Smooth muscle cell (in vitro differentiated cells): ENCODE results near the gene HOXA1. TPM values are rescaled to one million over a fixed set of nuclear protein-coding genes. Genes with fewer than 3 reads are reported as not detected.

Experiments used
- DNase-seq: peaks from one replicate; lab custom pipeline; 2025; ENCODE audit not compliant: unreplicated experiment; lab: John Stamatoyannopoulos, UW
- H2AFZ ChIP-seq: fragments of 200-600 bp; sonication (generic); 2 replicates; pipeline ENCODE4 v1.6.0; 2016; ENCODE audit warnings: antibody characterized with exemption, low read depth, mild to moderate bottlenecking
- H3F3A ChIP-seq: fragments of 200-600 bp; sonication (generic); 2 replicates; pipeline ENCODE4 v1.6.0; 2017; ENCODE audit warnings: antibody characterized with exemption, low read depth
- H3K27ac ChIP-seq: fragments of 200-600 bp; sonication (generic); 2 replicates; pipeline ENCODE4 v1.5.1; 2016; ENCODE audit warnings: low read depth, mild to moderate bottlenecking
- H3K27me3 ChIP-seq: fragments of 200-600 bp; sonication (generic); 2 replicates; pipeline ENCODE4 v1.6.1; 2016; ENCODE audit warnings: low read depth, mild to moderate bottlenecking
- H3K36me3 ChIP-seq: fragments of 200-600 bp; sonication (generic); 2 replicates; pipeline ENCODE4 v1.5.1; 2016; ENCODE audit warnings: low read depth
- H3K4me1 ChIP-seq: fragments of 200-600 bp; sonication (generic); 2 replicates; pipeline ENCODE4 v1.5.1; 2016; ENCODE audit warnings: low read depth
- H3K4me2 ChIP-seq: fragments of 200-600 bp; sonication (generic); 2 replicates; pipeline ENCODE4 v1.6.0; 2016; ENCODE audit warnings: mild to moderate bottlenecking
- H3K4me3 ChIP-seq: fragments of 200-600 bp; sonication (generic); 2 replicates; pipeline ENCODE4 v1.5.1; 2016; ENCODE audit warnings: mild to moderate bottlenecking
- H3K79me2 ChIP-seq: fragments of 200-600 bp; sonication (generic); 2 replicates; pipeline ENCODE4 v1.6.0; 2016; ENCODE audit warnings: low read depth, mild to moderate bottlenecking
- H3K9ac ChIP-seq: fragments of 200-600 bp; sonication (generic); 2 replicates; pipeline ENCODE4 v1.6.0; 2016; ENCODE audit warnings: low read depth
- H3K9me3 ChIP-seq: fragments of 200-600 bp; sonication (generic); replicated peaks from 2 replicates; pipeline ENCODE4 v1.5.1; 2016; ENCODE audit warnings: low read depth
- H4K20me1 ChIP-seq: fragments of 200-600 bp; sonication (generic); 2 replicates; pipeline ENCODE4 v1.6.0; 2016; ENCODE audit warnings: low read depth
- CTCF ChIP-seq: fragments of 200-600 bp; sonication (generic); IDR thresholded peaks from 2 replicates; pipeline ENCODE4 v1.5.1; 2017; ENCODE audit warnings: borderline replicate concordance, mild to moderate bottlenecking, antibody characterized with exemption; ENCODE audit not compliant: insufficient read depth, poor library complexity, severe bottlenecking
- WGBS: methylation state at CpG from one replicate; pipeline ENCODE4 v1.1.7; 2016; ENCODE audit warnings: low lambda C conversion rate; 5-methylcytosine and 5-hydroxymethylcytosine counted together
- polyA plus RNA-seq: library from polyadenylated mRNA; unstranded; fragments of >200 nt; fragmentation: Nextera tagmentation; extraction: Ambion mirVana; gene quantifications from 2 replicates; pipeline ENCODE4 v1.2.1, GENCODE V29; 2016
- total RNA-seq: library from RNA; depleted of rRNA; stranded (reverse); fragments of >200 nt; gene quantifications from 2 replicates; pipeline ENCODE4 v1.2.3, GENCODE V29; 2014

Gene HOXA1
- total and polyA plus RNA-seq, 2 experiments from 2014 or later, result 0.40 TPM; not detected in 1

- Histone ChIP-seq H3K4me3 (no peak overlapping the region), H3K4me2 (peak overlapping the region; percentile 75), H3K9me3 (no peaks in the 10 kb centered on the region), H3F3A (no peaks in the 10 kb centered on the region), H3K27me3 (peaks cover 100% of the 10 kb centered on the region), H4K20me1 (peaks cover 12% of the 10 kb centered on the region), H2AFZ (no peak overlapping the region), H3K9ac (no peak overlapping the region), H3K27ac (no peak overlapping the region), H3K36me3 (no peaks in the 10 kb centered on the region), H3K4me1 (peaks cover 11% of the 10 kb centered on the region), H3K79me2 (no peaks in the 10 kb centered on the region)
- no peak for DNase-seq
- WGBS, result 12% methylated on average over 31 of the region's 47 CpGs
- TF ChIP-seq CTCF, result no peak
These were observed 11.9 kb upstream of the HOXA1 start for GRCh38 chr7:27107391-27108381.

- H3K4me1 ChIP-seq, result peaks cover 11% of the 10 kb centered on the region
- H4K20me1 ChIP-seq, result peaks cover 12% of the 10 kb centered on the region
- H2AFZ ChIP-seq, result no peak overlapping the region
- no peak overlapping the region for H3K9ac ChIP-seq
- no peak overlapping the region for H3K27ac ChIP-seq
- no peaks in the 10 kb centered on the region for H3F3A ChIP-seq
- 6% methylated on average over 14 of the region's 14 CpGs for WGBS
- H3K9me3 ChIP-seq, result no peaks in the 10 kb centered on the region
- no peaks in the 10 kb centered on the region for H3K36me3 ChIP-seq
- no peak for TF ChIP-seq CTCF
- DNase-seq, result no peak
- peak overlapping the region; percentile 64 for H3K4me2 ChIP-seq
- no peak overlapping the region for H3K4me3 ChIP-seq
- H3K79me2 ChIP-seq, result no peaks in the 10 kb centered on the region
- peaks cover 100% of the 10 kb centered on the region for H3K27me3 ChIP-seq
These were observed 11.1 kb upstream of the HOXA1 start for GRCh38 chr7:27106901-27107240.

GRCh38 chr7:27106181-27106900 lies 10.5 kb upstream of the HOXA1 start:
- Histone ChIP-seq H3K36me3 (no peaks in the 10 kb centered on the region), H3F3A (no peaks in the 10 kb centered on the region), H3K4me1 (peaks cover 12% of the 10 kb centered on the region), H3K4me3 (no peak overlapping the region), H3K27ac (no peak overlapping the region), H3K9me3 (no peaks in the 10 kb centered on the region), H3K79me2 (no peaks in the 10 kb centered on the region), H4K20me1 (peaks cover 12% of the 10 kb centered on the region), H3K27me3 (peaks cover 100% of the 10 kb centered on the region), H3K4me2 (peak overlapping the region; percentile 64), H3K9ac (no peak overlapping the region), H2AFZ (no peak overlapping the region)
- 2% methylated on average over 44 of the region's 44 CpGs for WGBS
- TF ChIP-seq CTCF, result no peak
- DNase-seq, result no peak
